Left lung (tissue), 10 donors: ENCODE results near the gene PTPRN2. TPM values are rescaled to one million over a fixed set of nuclear protein-coding genes. Genes with fewer than 3 reads are reported as not detected.

ENCODE experiments used
- ATAC-seq: fragments of 200-7000 bp; cut with Tn5 transposase; one replicate; pipeline ENCODE4 v1.9.1; 2020; ENCODE audit warnings: moderate library complexity
- DNase-seq, 4 donors: peaks; one replicate each; pipeline ENCODE4 v3.0.0-alpha.2; 2013 to 2020
- H3K27ac ChIP-seq, 2 donors: fragments of 200-600 bp; sonication (generic) in 1 of 2; one replicate each; pipeline versions ENCODE4 v1.5.0 to v1.8.0; 2020 to 2021
- H3K27me3 ChIP-seq, 2 donors: fragments of 200-600 bp; sonication (generic) in 1 of 2; one replicate each; pipeline versions ENCODE4 v1.5.0 to v1.8.0; 2020 to 2021
- H3K36me3 ChIP-seq, 2 donors: fragments of 200-600 bp; sonication (generic) in 1 of 2; one replicate each; pipeline versions ENCODE4 v1.5.0 to v1.8.0; 2020 to 2021
- H3K4me1 ChIP-seq, 2 donors: fragments of 200-600 bp; one replicate each; pipeline ENCODE4 v1.8.0; 2021
- H3K4me3 ChIP-seq, 2 donors: fragments of 200-600 bp; sonication (generic) in 1 of 2; one replicate each; pipeline versions ENCODE4 v1.5.0 to v1.8.0; 2020 to 2021; ENCODE audit warnings: mild to moderate bottlenecking in 1 of 2
- H3K9me3 ChIP-seq, 2 donors: fragments of 200-600 bp; sonication (generic) in 1 of 2; one replicate each; pipeline versions ENCODE4 v1.5.0 to v1.8.0; 2020 to 2021
- CTCF ChIP-seq, 2 donors: fragments of 200-600 bp; sonication (generic) in 1 of 2; IDR thresholded peaks; one replicate each; pipeline versions ENCODE4 v1.5.0 to v1.8.0; 2021; ENCODE audit warnings: antibody characterized with exemption in 2 of 2
- intact Hi-C, 2 donors: fragments of 100-400 bp; cut with DNase I; formaldehyde crosslinking; loops; one replicate each; pipeline versions ENCODE4 v1.11.2 to v1.14.2; 2022
- polyA plus RNA-seq, 6 donors: library from polyadenylated mRNA; unstranded; fragments of 120-200 nt; gene quantifications; one replicate each; pipeline ENCODE4 v1.2.1, GENCODE V29; 2013; ENCODE audit not compliant: insufficient read length in 6 of 6
- total RNA-seq, 2 donors: library from RNA; stranded (reverse); fragmentation: NEBNext Ultra II Directional; extraction: Animal tissue kit (Norgen Biotek cat#: 25700); gene quantifications; one replicate each; pipeline ENCODE4 v1.2.1, GENCODE V29; 2021
- donor health status: DM: no; HTN: yes; CAD: no.
- donor health status: DM: no; HTN: no; CAD: no.

PTPRN2 gene
- total and polyA plus RNA-seq, 8 donors = 4.0 to 7.8 (median 6.8) TPM

- ATAC-seq (no peak), DNase-seq (no peak)
- H3K36me3 ChIP-seq = no peaks in the 10 kb centered on the region
- no peak overlapping the region for H3K27ac ChIP-seq
- no peak overlapping the region for H3K4me3 ChIP-seq
- no peaks in the 10 kb centered on the region for H3K4me1 ChIP-seq
- peaks cover 0 to 78% of the 10 kb centered on the region in 2 donors for H3K9me3 ChIP-seq
- TF ChIP-seq CTCF (IDR thresholded peaks at IDR 0.05) = no peak
- intact Hi-C loops = no loop called here
- no peaks in the 10 kb centered on the region for H3K27me3 ChIP-seq
Observed at GRCh38 chr7:158194365-158194900, 393.2 kb downstream of the PTPRN2 start.

DNA sequence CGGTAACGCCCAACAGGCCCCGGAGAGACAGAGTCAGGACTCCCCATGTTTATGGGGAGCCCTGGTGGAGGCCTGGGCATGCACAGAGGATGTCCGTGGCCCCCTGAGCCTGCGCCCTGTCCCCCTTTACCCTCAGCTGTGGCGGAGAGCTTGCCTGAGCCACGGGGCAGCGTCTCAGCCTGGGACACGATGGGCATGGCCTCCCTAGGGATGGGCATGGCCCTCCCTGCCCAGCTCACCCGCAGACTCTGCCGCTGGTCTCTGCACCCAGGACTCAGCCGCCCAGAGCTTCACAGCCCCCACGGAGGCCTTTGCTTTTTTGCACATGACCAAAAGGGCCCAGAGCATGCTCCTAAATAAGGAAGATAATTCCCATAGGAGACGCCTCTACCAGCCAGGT lies 394.2 kb downstream of the PTPRN2 start:
- no peaks in the 10 kb centered on the region for H3K4me1 ChIP-seq
- no peak overlapping the region for H3K4me3 ChIP-seq
- no peak for ATAC-seq
- no peak for TF ChIP-seq CTCF (IDR thresholded peaks at IDR 0.05)
- no peaks in the 10 kb centered on the region for H3K36me3 ChIP-seq
- no peaks in the 10 kb centered on the region for H3K27me3 ChIP-seq
- DNase-seq = no peak
- intact Hi-C loops = no loop called here
- H3K27ac ChIP-seq = no peak overlapping the region
- H3K9me3 ChIP-seq = peaks cover 0 to 87% of the 10 kb centered on the region in 2 donors

DNA sequence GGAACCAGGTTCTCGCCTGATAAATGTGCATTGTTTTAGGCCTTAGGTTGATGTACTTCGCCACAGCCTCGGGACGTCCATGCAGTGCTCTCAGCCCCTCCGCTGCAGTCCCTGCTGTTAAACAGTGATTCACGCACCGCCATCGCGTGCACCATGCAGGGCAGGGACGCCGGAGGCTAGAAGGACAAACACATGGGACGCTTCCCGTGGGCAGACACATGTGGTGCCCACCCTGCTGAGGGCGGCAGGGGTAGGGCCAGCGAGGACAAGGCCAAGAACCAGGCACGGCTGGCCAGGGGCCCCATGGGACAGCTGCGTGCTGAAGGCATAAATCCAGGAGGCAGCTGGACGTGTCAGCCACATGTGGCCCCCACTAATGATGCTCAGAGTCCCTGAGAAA lies 394.7 kb downstream of the PTPRN2 start:
- DNase-seq (no peak), ATAC-seq (no peak)
- no peak for TF ChIP-seq CTCF (IDR thresholded peaks at IDR 0.05)
- no peaks in the 10 kb centered on the region for H3K27me3 ChIP-seq
- peaks cover 0 to 85% of the 10 kb centered on the region in 2 donors for H3K9me3 ChIP-seq
- no peak overlapping the region for H3K27ac ChIP-seq
- H3K36me3 ChIP-seq = no peaks in the 10 kb centered on the region
- intact Hi-C loops = no loop called here
- H3K4me3 ChIP-seq = no peak overlapping the region
- no peaks in the 10 kb centered on the region for H3K4me1 ChIP-seq

GRCh38 chr7:158192184-158192835 lies 395.3 kb downstream of the PTPRN2 start:
- no peak for TF ChIP-seq CTCF (IDR thresholded peaks at IDR 0.05)
- DNase-seq = no peak
- intact Hi-C loops = no loop called here
- Histone ChIP-seq H3K36me3 (no peaks in the 10 kb centered on the region), H3K9me3 (peaks cover 0 to 82% of the 10 kb centered on the region in 2 donors), H3K4me3 (no peak overlapping the region), H3K27ac (no peak overlapping the region), H3K4me1 (no peaks in the 10 kb centered on the region), H3K27me3 (no peaks in the 10 kb centered on the region)
- ATAC-seq = no peak

DNA sequence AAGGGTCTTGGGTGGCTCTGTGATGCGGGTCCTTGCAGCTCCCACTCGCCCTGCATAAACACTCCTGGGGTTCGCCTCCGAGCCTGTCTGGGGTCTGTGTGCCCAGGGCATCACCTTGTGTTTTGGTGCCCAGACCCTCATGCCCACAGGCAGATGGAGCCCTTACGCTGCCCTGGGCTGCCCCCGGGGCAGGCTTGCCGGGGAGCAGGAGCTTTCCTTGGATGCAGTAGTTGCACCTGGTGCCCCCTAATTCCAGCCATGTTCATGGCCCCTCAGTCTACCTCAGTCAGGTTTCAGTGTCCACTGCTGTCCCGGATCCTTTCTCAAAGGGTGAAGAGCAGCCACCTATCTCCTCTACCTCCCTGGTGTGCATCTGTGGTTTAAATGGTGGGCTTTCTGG lies 396.0 kb downstream of the PTPRN2 start:
- no peak for DNase-seq
- H3K4me3 ChIP-seq = no peak overlapping the region
- no peaks in the 10 kb centered on the region for H3K4me1 ChIP-seq
- peaks cover 0 to 77% of the 10 kb centered on the region in 2 donors for H3K9me3 ChIP-seq
- no peaks in the 10 kb centered on the region for H3K36me3 ChIP-seq
- H3K27me3 ChIP-seq = no peaks in the 10 kb centered on the region
- ATAC-seq = no peak
- TF ChIP-seq CTCF (IDR thresholded peaks at IDR 0.05) = no peak
- intact Hi-C loops = no loop called here
- no peak overlapping the region for H3K27ac ChIP-seq
